HepG2 (cell line): ENCODE measurements around the gene MPP7. TPM values are rescaled to one million over a fixed set of nuclear protein-coding genes. Genes with fewer than 3 reads are reported as not detected.

ENCODE experiments used
- ATAC-seq: fragments of 200-7000 bp; cut with Tn5 transposase; 3 replicates; pipeline ENCODE4 v1.9.1; 2020; ENCODE audit warnings: mild to moderate bottlenecking, moderate library complexity
- BruUV-seq: library from RNA; stranded (reverse); fragments of 400-500 nt; replicated peaks from 2 replicates; lab custom pipeline; 2021; lab: Mats Ljungman, UMichigan
- CTCF ChIA-PET: fragments of 300-600 bp; formaldehyde crosslinking; extraction: SDS; loops from one replicate; lab custom pipeline; 2021; ENCODE audit warnings: low total read pairs, inconsistent platforms, low intra/inter-chr PET ratio; lab: Yijun Ruan, JAX
- POLR2A ChIA-PET: fragments of 350-600 bp; sonication (Branson Sonifier 250); formaldehyde crosslinking; loops from one replicate; lab custom pipeline; 2020; ENCODE audit warnings: antibody characterized with exemption, inconsistent platforms; lab: Yijun Ruan, JAX
- DNase-seq: peaks from one replicate; pipeline ENCODE4 v3.0.0-alpha.2; 2015; ENCODE audit warnings: low spot score
- FAIRE-seq: peaks from 3 replicates; lab custom pipeline; 2011; peaks lifted over from hg19 to GRCh38; lab: Jason Lieb, UNC
- H2AFZ ChIP-seq: one replicate; pipeline ENCODE4 v1.6.1; 2011; ENCODE audit warnings: low read length, inconsistent platforms
- H3K27ac ChIP-seq: fragments of 300-600 bp; 3 replicates; pipeline ENCODE4 v1.8.0; 2011; ENCODE audit warnings: mixed run types, mild to moderate bottlenecking, mixed read lengths, low read length, inconsistent platforms; ENCODE audit not compliant: insufficient read depth; ENCODE audit errors: extremely low read length
- H3K27me3 ChIP-seq, 2 experiments: fragments of 200-600 bp in 1 of 2; 2 replicates in 1 of 2; 3 replicates in 1 of 2; pipeline versions ENCODE4 v1.6.0 to v1.8.0; 2011; ENCODE audit warnings: low read length in 2 of 2, mild to moderate bottlenecking in 2 of 2, moderate library complexity in 2 of 2, inconsistent platforms in 1 of 2; ENCODE audit not compliant: insufficient read depth in 2 of 2, control insufficient read depth in 1 of 2
- H3K36me3 ChIP-seq, 2 experiments: fragments of 200-600 bp in 1 of 2; replicated peaks in 1 of 2; 2 replicates in 1 of 2; 3 replicates in 1 of 2; pipeline versions ENCODE4 v1.5.1 to v1.8.0; 2011; ENCODE audit warnings: low read length in 2 of 2, inconsistent platforms in 1 of 2; ENCODE audit not compliant: insufficient read depth in 2 of 2, control insufficient read depth in 1 of 2
- H3K4me1 ChIP-seq: 2 replicates; pipeline ENCODE4 v1.5.1; 2012; ENCODE audit warnings: low read length, inconsistent platforms; ENCODE audit not compliant: insufficient read depth
- H3K4me2 ChIP-seq: 2 replicates; pipeline ENCODE4 v1.6.0; 2011; ENCODE audit warnings: low read depth, low read length, inconsistent platforms
- H3K4me3 ChIP-seq, 3 experiments: fragments of 200-600 bp in 1 of 3; sonication (generic), shearing (Covaris generic) in 1 of 3; replicated peaks in 1 of 3; 2 replicates each; pipeline ENCODE4 v1.5.1; 2011 to 2016; ENCODE audit warnings: low read length in 3 of 3, inconsistent platforms in 2 of 3, low read depth in 2 of 3, mild to moderate bottlenecking in 2 of 3, control low read depth in 1 of 3, mixed read lengths in 1 of 3; ENCODE audit not compliant: insufficient read depth in 1 of 3
- H3K79me2 ChIP-seq: one replicate; pipeline ENCODE4 v1.6.1; 2011; ENCODE audit warnings: low read length, inconsistent platforms; ENCODE audit not compliant: insufficient read depth
- H3K9ac ChIP-seq: 2 replicates; pipeline ENCODE4 v1.6.0; 2011; ENCODE audit warnings: mild to moderate bottlenecking, low read depth, low read length, inconsistent platforms; ENCODE audit not compliant: insufficient read depth
- H3K9me3 ChIP-seq: 2 replicates; pipeline ENCODE4 v1.5.1; 2012; ENCODE audit warnings: mild to moderate bottlenecking, low read length
- H4K20me1 ChIP-seq: 2 replicates; pipeline ENCODE4 v1.6.0; 2011; ENCODE audit warnings: inconsistent platforms, mild to moderate bottlenecking, low read length, moderate library complexity; ENCODE audit not compliant: insufficient read depth
- GPN1 ChIP-seq: sonication (generic); formaldehyde crosslinking; IDR thresholded peaks from 2 replicates; pipeline ENCODE4 v1.5.1; 2020; ENCODE audit warnings: missing genetic modification reagents, borderline replicate concordance
- HES4 ChIP-seq: sonication (generic); formaldehyde crosslinking; IDR thresholded peaks from 2 replicates; pipeline ENCODE4 v1.9.0; 2021; ENCODE audit warnings: mild to moderate bottlenecking, missing genetic modification reagents, borderline replicate concordance
- HNF1B ChIP-seq: sonication (generic); formaldehyde crosslinking; IDR thresholded peaks from 2 replicates; pipeline ENCODE4 v1.5.1; 2020; ENCODE audit warnings: mild to moderate bottlenecking, moderate library complexity, missing genetic modification reagents
- IRF2 ChIP-seq: IDR thresholded peaks from 2 replicates; pipeline ENCODE4 v1.6.1; 2018; ENCODE audit warnings: missing genetic modification reagents, missing compliant biosample characterization
- JUN ChIP-seq: sonication (generic); formaldehyde crosslinking; IDR thresholded peaks from 2 replicates; pipeline ENCODE4 v1.4.0; 2020; ENCODE audit warnings: mild to moderate bottlenecking, missing genetic modification reagents
- KAT2B ChIP-seq: fragments of 150-350 bp; IDR thresholded peaks from 2 replicates; pipeline ENCODE4 v1.6.1; 2014; ENCODE audit warnings: low read depth, low read length, borderline replicate concordance
- KDM3A ChIP-seq: IDR thresholded peaks from 2 replicates; pipeline ENCODE4 v1.6.1; 2018; ENCODE audit warnings: low read depth, missing compliant biosample characterization
- MLLT10 ChIP-seq: sonication (generic); formaldehyde crosslinking; IDR thresholded peaks from 2 replicates; pipeline ENCODE4 v1.4.0; 2020; ENCODE audit warnings: missing genetic modification reagents
- PREB ChIP-seq: sonication (generic); formaldehyde crosslinking; IDR thresholded peaks from 2 replicates; pipeline ENCODE4 v1.4.0; 2020; ENCODE audit warnings: missing genetic modification reagents
- RFX1 ChIP-seq: fragments of 450-650 bp; IDR thresholded peaks from 2 replicates; pipeline ENCODE4 v1.6.1; 2017
- SAP130 ChIP-seq: IDR thresholded peaks from 2 replicates; pipeline ENCODE4 v1.6.1; 2016; ENCODE audit warnings: low read depth
- SP4 ChIP-seq: sonication (generic); formaldehyde crosslinking; IDR thresholded peaks from 2 replicates; pipeline ENCODE4 v1.8.1; 2023; ENCODE audit warnings: mild to moderate bottlenecking, missing genetic modification reagents
- TAF1 ChIP-seq: sonication (generic); formaldehyde crosslinking; IDR thresholded peaks from 2 replicates; pipeline ENCODE4 v1.4.0; 2020; ENCODE audit warnings: missing genetic modification reagents
- XBP1 ChIP-seq: sonication (generic); formaldehyde crosslinking; IDR thresholded peaks from 2 replicates; pipeline ENCODE4 v1.5.0; 2020; ENCODE audit warnings: missing genetic modification reagents
- ZBTB25 ChIP-seq: IDR thresholded peaks from 2 replicates; pipeline ENCODE4 v1.6.1; 2018; ENCODE audit warnings: missing genetic modification reagents
- ZFP90 ChIP-seq: sonication (generic); formaldehyde crosslinking; IDR thresholded peaks from 2 replicates; pipeline ENCODE4 v1.8.0; 2022; ENCODE audit warnings: missing genetic modification reagents, mild to moderate bottlenecking, inconsistent platforms, borderline replicate concordance
- ZMAT5 ChIP-seq: sonication (generic); formaldehyde crosslinking; IDR thresholded peaks from 2 replicates; pipeline ENCODE4 v1.5.0; 2020; ENCODE audit warnings: mild to moderate bottlenecking, low read depth, missing genetic modification reagents, borderline replicate concordance
- ZNF770 ChIP-seq: sonication (generic); formaldehyde crosslinking; IDR thresholded peaks from 2 replicates; pipeline ENCODE4 v1.5.0; 2020; ENCODE audit warnings: mild to moderate bottlenecking, missing genetic modification reagents
- ZNF790 ChIP-seq: sonication (generic); formaldehyde crosslinking; IDR thresholded peaks from 2 replicates; pipeline ENCODE4 v1.8.0; 2022; ENCODE audit warnings: missing genetic modification reagents, mild to moderate bottlenecking, borderline replicate concordance
- WGBS: methylation state at CpG from one replicate; pipeline ENCODE4 v1.1.6; 2017; ENCODE audit warnings: low lambda C conversion rate; 5-methylcytosine and 5-hydroxymethylcytosine counted together
- in situ Hi-C: cut with HindIII; loops from 2 replicates; pipeline ENCODE4 v1.10.0; 2017; ENCODE audit warnings: low pct_unique_long_range_greater_than_20kb; ENCODE audit not compliant: extremely low pct_ligation_motif_present
- intact Hi-C: fragments of 100-400 bp; cut with micrococcal nuclease; formaldehyde crosslinking; loops from one replicate; pipeline ENCODE4 v1.10.0; 2022; ENCODE audit not compliant: unreplicated experiment
- polyA plus RNA-seq, 8 experiments: library from polyadenylated mRNA; depleted of rRNA in 3 of 8; stranded (reverse) in 7 of 8; unstranded in 1 of 8; fragments of >200 nt; fragmentation: Illumina TruSeq in 4 of 8; extraction: Trizol in 4 of 8; gene quantifications; 2 replicates each; pipeline versions ENCODE4 v1.2.1 to v1.2.3, GENCODE V29; 2011 to 2016; ENCODE audit warnings: low read depth in 4 of 8, missing spikeins in 1 of 8, mixed read lengths in 1 of 8; ENCODE audit not compliant: insufficient read depth in 1 of 8
- total RNA-seq, 5 experiments: library from RNA; depleted of rRNA; stranded (reverse); fragments of >200 nt; fragmentation: Illumina TruSeq; extraction: Trizol; gene quantifications; 2 replicates each; pipeline ENCODE4 v1.2.3, GENCODE V29; 2016; ENCODE audit warnings: low read depth in 1 of 5

Gene MPP7
- total and polyA plus RNA-seq, 2 of the 13 experiments (the other 11 are each of a cell fraction or from before 2014, with no cell fraction given) = 6.8 to 16.4 TPM

GRCh38 chr10:28332726-28333125 is 29.9 kb upstream of the MPP7 start:
- intact Hi-C loops = no loop called here
- no peaks in the 10 kb centered on the region for H3K9me3 ChIP-seq
- H3K27me3 ChIP-seq = no peaks in the 10 kb centered on the region
- H3K4me2 ChIP-seq = no peak overlapping the region
- no peak overlapping the region for H3K27ac ChIP-seq
- ChIA-PET CTCF (no interaction called here), POLR2A (no interaction called here)
- no peak overlapping the region for H3K4me3 ChIP-seq
- FAIRE-seq (no peak), ATAC-seq (no peak), DNase-seq (no peak)
- no TSS peak for BruUV-seq
- WGBS = 47% methylated on average over 2 of the region's 2 CpGs
- H3K9ac ChIP-seq = no peak overlapping the region
- no peaks in the 10 kb centered on the region for H3K79me2 ChIP-seq
- H4K20me1 ChIP-seq = no peaks in the 10 kb centered on the region
- no peaks in the 10 kb centered on the region for H3K36me3 ChIP-seq
- 0 out of 2 replicates have a peak, but pooled peaks cover under 1% of the 10 kb centered on the region for H3K4me1 ChIP-seq
- H2AFZ ChIP-seq = no peak overlapping the region
- in situ Hi-C loops = no loop called here
- TF ChIP-seq ZMAT5 (CRISPR knock-in tag) = no peak
- TF ChIP-seq ZNF770 (CRISPR knock-in tag) = no peak
- no peak for TF ChIP-seq SAP130 (CRISPR knock-in tag)
- no peak for TF ChIP-seq KDM3A
- no peak for TF ChIP-seq MLLT10 (CRISPR knock-in tag)
- TF ChIP-seq PREB (CRISPR knock-in tag) = no peak
- TF ChIP-seq ZFP90 (CRISPR knock-in tag) = no peak
- TF ChIP-seq JUN (CRISPR knock-in tag) = no peak
- no peak for TF ChIP-seq TAF1 (CRISPR knock-in tag)
- TF ChIP-seq GPN1 = no peak
- TF ChIP-seq ZNF790 (CRISPR knock-in tag) = no peak
- no peak for TF ChIP-seq ZBTB25 (CRISPR knock-in tag)
- TF ChIP-seq SP4 (CRISPR knock-in tag) = no peak
- TF ChIP-seq RFX1 = no peak
- no peak for TF ChIP-seq KAT2B
- no peak for TF ChIP-seq HES4 (CRISPR knock-in tag)
- no peak for TF ChIP-seq IRF2
- no peak for TF ChIP-seq XBP1 (CRISPR knock-in tag)
- no peak for TF ChIP-seq HNF1B (CRISPR knock-in tag)
